VCaP (cell line): Measurements from ENCODE around the gene PDK2.
A peak's percentile ranks its signal among the peaks of the same experiment; 100 is the strongest.

Experiments
- H3K27ac ChIP-seq: fragments of 450-650 bp; 2 replicates; pipeline ENCODE4 v1.5.1; 2017
- CTCF ChIP-seq: fragments of 450-650 bp; conservative IDR thresholded peaks from 2 replicates; pipeline ENCODE4 v1.5.1; 2017; ENCODE audit warnings: mild to moderate bottlenecking, moderate library complexity

Gene PDK2

GRCh38 chr17:50080827-50081226 lies 14.3 kb upstream of the PDK2 start:
- TF ChIP-seq CTCF = no peak
- no peak overlapping the region for H3K27ac ChIP-seq

GRCh38 chr17:50081757-50082156 lies 13.4 kb upstream of the PDK2 start:
- no peak overlapping the region for H3K27ac ChIP-seq
- TF ChIP-seq CTCF = no peak

GRCh38 chr17:50087246-50087911 lies 7.8 kb upstream of the PDK2 start:
- TF ChIP-seq CTCF = peak; percentile 95
- no peak overlapping the region for H3K27ac ChIP-seq

GRCh38 chr17:50087912-50088405 lies 7.2 kb upstream of the PDK2 start:
- H3K27ac ChIP-seq = no peak overlapping the region

GRCh38 chr17:50088952-50089825 lies 6.0 kb upstream of the PDK2 start:
- H3K27ac ChIP-seq = no peak overlapping the region
- TF ChIP-seq CTCF = no peak

More at GRCh38 chr17:50087912-50088405, 7.2 kb upstream of the PDK2 start:
- no peak for TF ChIP-seq CTCF

- no peak for TF ChIP-seq CTCF
- H3K27ac ChIP-seq = no peak overlapping the region
These were observed 5.1 kb upstream of the PDK2 start for GRCh38 chr17:50090071-50090470.

- no peak overlapping the region for H3K27ac ChIP-seq
- TF ChIP-seq CTCF = no peak
These were observed 3.9 kb upstream of the PDK2 start for GRCh38 chr17:50090971-50091917.
